ENCODE measurements around the gene WIPF3.

GRCh38 chr7:29808075-29808801 lies 1.9 kb downstream of the WIPF3 start:
- TF ChIP-seq, protein P1, sequence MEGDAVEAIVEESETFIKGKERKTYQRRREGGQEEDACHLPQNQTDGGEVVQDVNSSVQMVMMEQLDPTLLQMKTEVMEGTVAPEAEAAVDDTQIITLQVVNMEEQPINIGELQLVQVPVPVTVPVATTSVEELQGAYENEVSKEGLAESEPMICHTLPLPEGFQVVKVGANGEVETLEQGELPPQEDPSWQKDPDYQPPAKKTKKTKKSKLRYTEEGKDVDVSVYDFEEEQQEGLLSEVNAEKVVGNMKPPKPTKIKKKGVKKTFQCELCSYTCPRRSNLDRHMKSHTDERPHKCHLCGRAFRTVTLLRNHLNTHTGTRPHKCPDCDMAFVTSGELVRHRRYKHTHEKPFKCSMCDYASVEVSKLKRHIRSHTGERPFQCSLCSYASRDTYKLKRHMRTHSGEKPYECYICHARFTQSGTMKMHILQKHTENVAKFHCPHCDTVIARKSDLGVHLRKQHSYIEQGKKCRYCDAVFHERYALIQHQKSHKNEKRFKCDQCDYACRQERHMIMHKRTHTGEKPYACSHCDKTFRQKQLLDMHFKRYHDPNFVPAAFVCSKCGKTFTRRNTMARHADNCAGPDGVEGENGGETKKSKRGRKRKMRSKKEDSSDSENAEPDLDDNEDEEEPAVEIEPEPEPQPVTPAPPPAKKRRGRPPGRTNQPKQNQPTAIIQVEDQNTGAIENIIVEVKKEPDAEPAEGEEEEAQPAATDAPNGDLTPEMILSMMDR (conservative IDR thresholded peaks at IDR 0.05; ENCODE audit: low read length) = no peak
- TF ChIP-seq EZH2phosphoT487 (IDR thresholded peaks at IDR 0.05; ENCODE audit: borderline replicate concordance) = no peak

Measured in Loucy (cell line).